GM21367 (cell line): ENCODE measurements around the gene ATP2B2.
"Not testable (repeated sequence)": the region's sequence is repeated elsewhere in the genome, so short reads cannot be mapped to it uniquely, and the experiment has no call there.

ENCODE experiments used
- ATAC-seq: cut with Tn5 transposase; IDR thresholded peaks from one replicate; pipeline ENCODE4 v1.9.1; 2021; ENCODE audit not compliant: unreplicated experiment

The ATP2B2 gene

DNA sequence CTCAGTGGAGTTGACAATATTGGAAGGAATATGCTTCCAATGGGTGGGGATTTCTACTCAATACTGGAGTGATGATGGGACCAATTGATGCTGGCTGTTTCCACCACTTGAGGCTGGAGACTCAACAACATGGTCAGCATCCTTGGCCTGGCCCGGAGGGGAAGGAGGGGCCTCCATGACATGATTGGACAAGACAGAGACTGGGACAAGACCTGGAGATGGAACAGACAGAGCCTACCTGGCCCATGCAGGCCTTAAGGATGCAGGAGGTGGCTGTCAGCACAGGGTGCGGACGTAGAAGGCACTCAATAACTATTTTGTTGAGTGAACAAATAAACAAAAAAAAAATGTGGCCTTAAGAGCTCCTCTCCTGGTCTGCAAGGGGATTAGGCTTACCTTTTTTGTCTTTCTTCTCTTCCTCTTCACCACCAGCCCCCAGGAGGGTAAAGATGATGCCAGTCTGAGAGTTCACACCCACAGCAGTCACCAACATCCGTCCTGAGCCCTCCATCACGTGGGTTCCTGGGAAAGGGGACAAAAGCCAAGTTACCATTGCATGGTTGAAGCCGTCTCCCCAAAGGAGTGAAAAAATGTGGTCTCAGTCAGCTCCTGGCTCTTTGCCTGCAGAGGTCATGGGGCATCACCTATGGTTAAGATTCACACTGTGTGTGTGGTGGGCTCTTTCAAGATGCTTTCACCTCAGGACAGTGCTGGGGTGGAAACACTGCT lies 117.3 kb downstream of the ATP2B2 start:
- ATAC-seq, result no peak

DNA sequence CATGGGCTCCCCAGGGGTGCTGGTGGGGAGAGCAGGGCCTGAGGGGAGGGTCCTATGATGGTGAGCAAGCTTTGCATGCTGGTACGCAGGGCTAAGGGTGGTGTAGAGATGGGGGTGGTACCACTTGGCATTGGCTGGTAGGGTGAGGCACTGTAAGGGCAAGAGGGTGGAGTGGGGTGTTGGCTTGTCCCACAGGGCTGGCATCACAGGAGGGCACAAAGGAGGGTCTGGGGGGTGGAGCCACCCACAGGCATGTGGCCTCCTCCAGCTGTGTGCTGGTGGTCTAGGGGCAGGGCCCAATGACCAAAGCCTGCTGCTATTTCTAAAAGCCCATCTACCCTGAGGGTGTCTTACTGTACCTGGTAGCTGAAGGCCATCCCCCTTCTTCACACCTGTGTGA lies 119.3 kb downstream of the ATP2B2 start:
- ATAC-seq, result no peak

DNA sequence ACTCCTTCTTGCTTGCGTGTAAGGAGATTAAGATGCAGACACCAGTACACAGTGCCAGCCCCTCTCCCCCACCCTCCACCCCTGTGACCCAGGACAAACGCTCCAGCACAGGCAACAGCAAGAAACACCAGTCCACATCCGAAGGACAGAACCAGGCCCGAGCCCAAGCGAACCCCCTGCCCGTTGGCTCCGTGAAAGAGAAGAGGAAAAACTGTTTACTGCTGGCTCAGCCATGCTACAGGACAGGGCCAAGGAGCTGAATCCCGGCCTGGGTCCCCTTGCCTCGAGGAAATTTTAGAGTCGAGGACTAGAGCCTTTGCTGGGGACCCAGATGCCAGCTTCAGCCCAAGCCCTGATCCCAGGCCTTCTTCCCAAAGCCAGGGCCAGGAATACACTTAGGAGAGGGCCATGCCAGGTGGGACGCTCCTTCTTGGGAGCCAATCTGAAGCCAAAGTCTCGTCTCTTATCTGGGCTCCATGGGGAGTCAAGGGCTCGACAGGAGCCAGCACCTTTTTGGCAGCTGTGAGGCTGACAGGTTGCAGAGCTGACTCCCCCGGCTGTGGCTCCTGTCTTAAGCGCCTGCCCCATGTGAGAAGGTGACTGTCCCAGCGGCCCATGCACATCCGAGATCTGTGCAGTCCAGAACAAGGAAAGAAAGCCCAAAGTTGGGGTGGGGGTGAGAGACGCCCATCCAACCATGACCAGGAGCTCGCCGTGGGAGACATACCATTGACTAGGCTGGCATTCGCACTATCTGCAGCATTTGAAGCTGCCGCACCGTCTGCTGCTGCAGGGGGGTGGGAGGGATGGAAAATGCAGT lies 120.6 kb downstream of the ATP2B2 start:
- ATAC-seq, result no peak

DNA sequence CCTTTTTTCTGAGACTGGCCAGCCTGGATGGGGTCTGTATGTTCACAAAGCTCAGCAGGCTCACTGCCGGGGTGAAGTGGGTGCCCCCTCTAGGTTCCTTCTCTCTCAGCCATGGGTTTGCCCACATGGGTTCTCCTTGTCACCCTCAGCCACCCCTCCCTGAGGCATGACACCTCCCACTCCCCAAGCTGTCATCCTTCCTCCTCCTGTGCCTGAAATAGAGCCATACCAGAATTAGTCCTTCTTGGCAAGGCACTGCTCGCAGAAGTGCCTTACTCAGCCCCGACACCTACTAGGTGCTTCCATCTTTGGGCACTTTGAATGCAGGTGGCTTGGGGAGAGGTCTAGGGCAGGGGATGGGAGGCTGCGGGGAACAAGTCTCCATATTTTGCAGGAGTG lies 121.5 kb downstream of the ATP2B2 start:
- no peak for ATAC-seq

DNA sequence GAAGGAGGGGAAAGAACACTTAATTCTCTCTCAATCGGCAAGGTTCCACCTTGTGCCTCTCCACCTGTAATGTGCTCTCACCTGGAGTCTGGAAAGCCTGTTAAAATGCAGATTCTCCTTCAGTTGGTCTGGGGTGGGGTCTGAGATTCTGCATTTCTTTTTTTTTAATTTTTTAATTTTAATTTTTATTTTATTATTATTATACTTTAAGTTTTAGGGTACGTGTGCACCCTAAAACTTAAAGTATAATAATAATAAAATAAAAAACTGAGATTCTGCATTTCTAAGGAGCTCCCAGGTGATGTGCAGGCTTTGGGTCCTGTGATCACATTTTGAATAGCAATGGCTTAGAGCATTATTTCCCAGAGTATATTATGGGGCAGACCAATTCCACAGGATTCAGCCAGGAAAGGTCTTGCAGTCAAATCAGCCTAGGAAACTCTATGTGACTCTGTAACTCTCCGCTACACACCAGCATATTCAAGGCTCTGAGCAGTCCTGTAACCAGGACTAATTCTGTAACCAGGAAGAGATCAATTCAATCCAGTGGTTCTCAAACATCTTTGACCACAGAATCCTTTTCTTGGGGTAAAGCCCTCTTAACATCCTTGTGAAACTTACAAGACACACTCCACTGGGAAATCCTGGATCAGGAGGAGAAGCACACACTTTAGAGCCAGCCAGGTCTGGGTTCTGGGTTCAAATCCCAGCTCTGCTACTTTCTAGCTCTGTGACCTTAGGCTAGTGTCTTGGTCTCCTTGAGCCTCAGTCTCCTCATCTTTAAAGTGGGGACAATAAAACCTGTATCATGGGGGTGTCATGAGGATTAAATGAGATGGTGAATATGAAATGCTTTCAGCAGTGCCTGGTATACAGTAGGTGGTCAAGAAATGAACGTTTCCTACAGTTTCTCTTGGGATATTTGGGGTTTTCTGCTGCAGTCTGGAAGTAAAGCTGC lies 122.2 kb downstream of the ATP2B2 start:
- ATAC-seq, result no peak

DNA sequence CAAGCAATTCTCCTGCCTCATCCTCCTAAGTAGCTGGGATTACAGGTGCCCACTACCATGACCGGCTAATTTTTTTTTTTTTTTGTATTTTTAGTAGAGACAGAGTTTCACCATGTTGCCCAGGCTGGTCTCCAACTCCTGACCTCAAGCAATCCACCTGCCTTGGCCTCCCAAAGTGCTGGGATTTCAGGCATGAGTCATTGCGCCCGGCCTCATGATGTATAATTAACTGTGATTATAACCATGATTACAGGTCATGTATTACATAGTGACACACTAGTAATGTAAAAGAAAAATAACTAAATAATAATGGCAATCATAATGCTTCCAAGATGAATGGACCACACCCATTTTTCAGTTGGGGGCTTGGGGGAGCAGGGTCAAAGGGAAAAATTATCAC lies 122.9 kb downstream of the ATP2B2 start:
- not testable (repeated sequence) for ATAC-seq

DNA sequence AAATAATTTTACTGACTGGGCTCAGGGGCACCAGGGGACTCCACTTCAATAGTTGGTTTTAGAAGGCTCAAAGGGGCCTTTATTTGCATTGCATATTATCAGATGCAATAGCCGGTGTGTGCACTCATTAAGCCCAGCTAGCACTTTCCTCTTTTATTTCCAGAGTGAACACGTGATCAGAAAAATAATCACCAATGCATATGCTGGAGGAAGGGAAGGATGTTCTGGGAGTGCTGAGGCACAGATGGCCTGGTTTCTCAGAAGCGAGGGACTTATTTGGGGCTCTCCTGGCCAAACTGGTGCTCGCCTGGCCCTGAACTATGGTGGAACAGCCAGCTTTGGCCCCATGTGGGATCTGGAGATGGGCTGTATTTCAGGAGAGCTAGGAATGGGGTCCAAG lies 124.0 kb downstream of the ATP2B2 start:
- ATAC-seq, result no peak

DNA sequence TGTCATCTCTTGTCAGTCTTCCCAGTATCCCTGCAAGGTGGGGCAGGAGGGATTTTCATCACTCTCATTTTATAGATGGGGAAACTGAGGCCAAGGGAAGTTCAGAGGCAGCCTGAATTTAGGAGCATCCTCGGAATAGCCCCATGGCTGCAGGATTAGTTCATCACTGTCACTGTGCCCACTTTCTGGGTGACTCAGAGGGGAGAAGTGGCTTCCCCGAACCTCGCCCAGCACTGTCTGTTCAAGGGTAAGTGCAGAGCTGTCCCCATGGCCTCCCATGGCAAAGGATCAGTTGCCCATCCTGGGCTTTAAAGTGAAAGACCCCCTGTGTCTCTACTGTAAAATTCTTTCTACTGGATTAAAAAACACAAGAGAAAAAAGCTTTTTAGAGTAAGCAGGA lies 124.5 kb downstream of the ATP2B2 start:
- no peak for ATAC-seq

DNA sequence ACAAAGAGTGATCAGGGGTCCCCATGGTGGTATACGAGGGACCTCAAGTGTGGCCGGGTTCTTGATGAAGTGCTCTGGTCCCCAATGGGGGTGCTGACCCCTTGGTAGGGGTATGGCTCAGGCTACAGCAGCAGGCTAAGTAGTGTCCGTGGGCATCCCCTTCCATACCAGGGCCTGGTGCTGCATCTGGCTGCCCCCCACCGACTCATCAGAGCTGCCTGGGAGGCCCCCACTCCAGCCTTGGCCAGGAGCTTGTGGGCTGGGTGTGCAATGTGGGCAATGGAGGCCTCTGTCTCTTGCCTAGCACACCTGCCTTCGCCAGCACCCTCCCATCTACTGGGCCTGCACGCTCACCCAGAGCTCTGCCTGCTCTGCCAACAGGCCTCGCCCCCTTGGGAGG lies 125.4 kb downstream of the ATP2B2 start:
- no peak for ATAC-seq

DNA sequence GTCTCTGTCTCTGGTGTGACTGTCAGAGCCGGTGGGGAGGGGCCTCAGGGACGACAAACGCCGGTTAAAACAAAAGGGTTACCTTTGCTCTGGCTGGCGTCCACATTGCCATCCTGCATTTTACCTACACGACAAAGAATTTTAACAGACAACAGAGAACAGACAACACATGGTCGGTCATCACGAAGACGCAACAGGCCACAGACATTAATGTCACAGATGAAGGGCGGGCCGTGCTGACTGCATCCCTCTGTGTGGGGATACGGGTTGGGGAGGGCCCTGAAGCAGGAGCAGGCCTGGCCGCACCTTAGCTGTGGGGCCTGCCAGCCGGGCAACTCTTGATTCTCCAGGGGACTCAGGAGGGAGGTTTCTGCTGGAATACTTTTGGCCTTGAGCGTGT lies 126.2 kb downstream of the ATP2B2 start:
- no peak for ATAC-seq

DNA sequence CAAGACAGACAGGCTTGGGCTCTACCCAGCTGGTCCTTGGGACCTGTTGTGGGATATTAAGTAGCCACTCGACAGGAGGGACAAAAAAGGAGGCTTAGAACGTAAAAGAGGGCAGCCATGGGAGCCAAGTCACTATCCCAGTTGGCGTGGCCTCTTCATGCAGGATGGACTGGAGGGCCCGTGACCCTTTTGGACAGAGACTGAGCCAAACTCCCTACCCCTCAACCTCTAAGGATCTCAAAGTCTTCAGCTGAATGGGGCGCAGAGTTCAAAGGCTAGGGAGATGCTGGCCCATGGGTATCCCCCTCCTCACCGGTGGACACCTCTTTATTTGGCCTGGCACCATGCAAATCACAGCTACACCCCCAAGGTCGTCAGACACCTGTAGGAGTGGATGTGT lies 126.6 kb downstream of the ATP2B2 start:
- ATAC-seq, result no peak

DNA sequence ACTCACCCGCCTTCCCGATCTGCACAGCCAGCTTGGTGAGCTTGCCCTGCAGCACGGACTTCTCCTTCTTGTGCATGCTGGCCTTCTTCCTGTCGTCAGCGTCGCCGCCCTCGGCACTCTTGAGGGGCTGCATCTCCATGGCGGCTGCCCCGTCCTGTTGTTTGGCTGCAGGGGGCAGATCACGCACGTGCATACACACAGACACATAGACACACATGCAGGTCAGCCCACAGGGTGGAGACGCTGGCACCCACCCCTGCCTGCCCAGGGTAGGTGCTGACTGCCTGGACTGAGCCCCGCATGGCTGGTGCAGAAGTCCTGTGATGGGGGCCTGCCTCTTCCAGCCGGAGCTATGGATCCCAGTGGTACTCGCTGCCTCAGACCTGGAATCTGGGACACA lies 127.1 kb downstream of the ATP2B2 start:
- no peak for ATAC-seq

DNA sequence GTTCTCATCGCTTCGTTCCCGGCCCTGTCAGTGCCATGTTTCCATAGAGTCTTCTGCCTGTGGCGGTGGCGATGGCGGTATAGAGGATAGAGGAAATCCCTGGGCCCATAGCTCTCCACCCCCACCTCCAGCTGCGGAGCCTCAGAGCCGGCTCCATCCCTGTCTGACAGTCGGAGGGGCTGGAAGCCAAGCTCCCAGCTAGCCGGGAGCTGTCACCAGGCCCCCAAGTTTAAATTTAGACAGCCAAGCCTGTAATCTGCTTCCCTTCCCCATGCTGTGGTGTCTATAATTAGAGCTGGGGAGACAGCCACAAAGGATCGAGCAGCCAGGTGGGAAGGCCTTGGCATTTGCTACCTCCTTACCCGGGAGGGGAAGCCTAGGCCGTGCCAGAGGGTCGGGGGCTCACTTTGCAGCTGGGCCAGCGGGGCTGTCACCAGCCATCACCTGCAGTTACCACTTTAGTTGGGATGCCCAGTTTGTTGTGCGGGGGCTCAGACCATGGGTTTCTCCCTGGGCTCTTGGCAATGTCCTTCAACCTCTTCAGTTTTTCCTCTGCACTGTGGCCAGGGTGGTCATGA lies 128.1 kb downstream of the ATP2B2 start:
- no peak for ATAC-seq

DNA sequence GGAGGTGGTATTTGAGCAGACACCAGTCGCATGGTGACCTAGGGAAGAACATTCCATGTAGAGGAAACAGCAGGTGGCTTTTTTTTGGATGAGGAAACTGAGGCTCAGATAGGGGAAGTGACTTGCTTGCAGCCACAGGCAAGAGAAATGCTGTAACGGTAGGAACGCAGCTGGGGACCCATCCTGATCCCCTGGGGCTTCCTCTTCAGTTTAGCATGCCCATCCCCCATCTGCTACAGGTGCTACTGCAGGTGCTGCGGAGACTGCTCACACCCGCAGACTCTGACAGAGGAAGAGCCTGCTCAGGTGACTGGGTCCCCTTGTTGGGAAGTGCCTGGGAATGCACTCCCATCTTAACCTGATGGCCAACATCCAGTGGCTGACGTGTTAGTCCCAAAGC lies 129.0 kb downstream of the ATP2B2 start:
- no peak for ATAC-seq

DNA sequence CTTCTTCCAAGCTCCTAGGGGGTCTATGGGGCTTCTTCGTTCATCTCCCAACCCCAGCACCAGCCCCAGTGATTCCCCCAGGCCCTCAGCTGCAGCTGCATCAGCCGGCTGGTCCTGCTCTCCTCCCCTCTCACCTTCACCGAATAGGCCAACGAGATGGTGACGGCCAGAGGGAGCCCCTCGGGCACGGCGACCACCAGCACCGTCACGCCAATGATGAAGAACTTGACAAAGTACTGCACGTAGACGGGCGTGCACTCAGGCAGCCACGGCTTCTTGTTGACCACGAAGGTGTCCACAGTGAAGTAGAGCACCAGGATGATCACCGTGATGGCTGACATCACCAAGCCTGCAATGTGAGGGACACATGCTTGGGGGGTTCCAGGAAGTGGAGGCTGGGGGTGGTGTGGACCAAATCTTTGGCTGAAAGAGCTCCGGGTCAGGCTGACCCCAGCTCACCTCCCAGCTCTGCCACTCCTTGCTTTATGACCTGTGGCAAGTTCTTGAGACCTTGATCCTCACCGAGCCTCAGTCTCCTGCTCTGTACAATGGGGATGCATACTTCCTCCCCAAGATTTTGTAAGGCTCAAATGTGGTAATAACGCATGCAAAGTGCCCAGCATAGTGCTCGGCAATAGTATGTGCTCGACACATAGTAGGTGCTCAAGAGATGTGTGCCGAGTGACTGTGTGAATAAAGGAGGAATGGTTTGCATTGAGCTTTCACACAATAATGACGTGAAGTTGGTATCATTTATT lies 129.9 kb downstream of the ATP2B2 start:
- ATAC-seq, result no peak

DNA sequence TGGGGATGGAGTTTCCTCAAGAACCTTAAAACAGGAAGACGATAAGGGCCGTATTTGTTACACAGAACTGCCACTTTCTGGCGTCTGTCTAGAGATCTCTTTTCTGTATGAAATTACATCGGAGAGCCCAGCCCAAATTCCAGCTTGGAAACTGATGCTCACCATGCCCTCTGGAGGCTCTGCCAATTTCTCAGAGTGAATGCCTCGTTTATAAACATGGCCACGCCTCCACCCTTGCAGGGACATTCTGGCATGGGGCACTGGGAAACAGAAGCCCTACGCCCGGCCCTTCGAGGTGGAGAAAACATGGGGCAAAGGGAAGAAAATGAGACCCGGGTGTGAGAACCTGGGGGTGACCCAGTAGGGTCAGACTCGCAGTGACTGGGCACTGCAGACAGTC lies 131.1 kb downstream of the ATP2B2 start:
- no peak for ATAC-seq

DNA sequence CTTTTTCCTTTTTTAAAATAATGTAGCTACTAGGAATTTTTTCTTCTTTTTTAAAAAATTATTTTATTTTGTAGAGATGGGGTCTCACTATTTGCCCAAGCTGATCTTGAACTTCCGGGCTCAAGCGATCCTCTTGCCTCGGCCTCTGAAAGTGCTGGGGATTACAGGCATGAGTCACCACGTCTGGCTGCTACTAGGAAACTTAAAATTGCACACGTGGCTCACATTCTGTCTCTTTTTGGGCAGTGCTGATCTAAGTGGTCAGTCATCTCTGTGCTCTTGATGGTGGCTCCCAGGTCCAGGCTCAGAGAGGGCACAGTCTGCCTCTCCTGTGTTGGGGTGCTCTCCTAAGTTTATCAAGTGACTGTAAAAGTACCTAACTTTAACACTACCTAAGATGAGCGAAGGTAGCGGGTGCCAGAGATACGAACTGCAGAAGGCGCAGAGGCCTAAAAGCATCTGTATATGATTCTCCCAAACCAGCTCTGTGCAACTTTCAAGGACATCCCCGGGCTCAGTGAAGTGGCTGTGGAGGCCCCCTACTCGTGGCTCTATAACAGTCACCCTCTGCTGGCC lies 131.6 kb downstream of the ATP2B2 start:
- no peak for ATAC-seq

DNA sequence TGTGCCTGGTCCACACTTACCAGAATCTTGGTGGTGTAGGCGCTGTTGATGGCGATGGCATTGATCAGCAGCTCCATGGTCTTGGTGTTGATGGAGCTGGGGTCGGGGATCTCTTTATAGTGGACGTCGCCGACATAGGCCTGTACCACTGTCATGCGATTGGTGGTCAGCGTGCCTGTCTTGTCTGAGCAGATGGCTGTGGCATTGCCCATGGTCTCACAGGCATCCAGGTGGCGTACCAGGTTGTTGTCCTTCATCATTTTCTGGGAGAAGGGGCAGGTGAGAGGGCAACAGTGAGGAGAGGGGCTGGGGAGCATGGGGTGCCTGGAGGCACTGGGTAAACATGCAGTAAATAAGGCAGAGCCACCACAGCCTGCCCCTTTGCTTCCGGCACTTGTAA lies 133.6 kb downstream of the ATP2B2 start:
- no peak for ATAC-seq

DNA sequence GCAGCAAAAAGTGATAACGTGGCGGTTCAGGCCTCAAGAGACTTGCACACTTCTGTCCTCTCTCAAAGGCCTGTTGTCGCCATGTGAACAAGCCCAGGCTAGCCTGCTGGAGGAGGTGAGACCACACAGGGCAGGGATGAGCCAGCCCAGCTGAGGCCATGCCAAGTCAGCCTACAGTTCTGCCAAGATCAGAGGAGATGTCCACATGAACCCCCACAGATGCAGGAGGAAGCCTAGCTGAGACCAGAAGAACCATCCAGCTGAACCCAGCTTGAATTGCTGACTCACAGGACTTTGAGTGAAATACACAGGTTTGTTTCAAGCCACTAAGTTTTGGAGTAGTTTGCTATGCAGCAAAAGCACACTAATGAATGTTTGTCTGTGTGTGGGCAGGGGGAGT lies 134.2 kb downstream of the ATP2B2 start:
- no peak for ATAC-seq

DNA sequence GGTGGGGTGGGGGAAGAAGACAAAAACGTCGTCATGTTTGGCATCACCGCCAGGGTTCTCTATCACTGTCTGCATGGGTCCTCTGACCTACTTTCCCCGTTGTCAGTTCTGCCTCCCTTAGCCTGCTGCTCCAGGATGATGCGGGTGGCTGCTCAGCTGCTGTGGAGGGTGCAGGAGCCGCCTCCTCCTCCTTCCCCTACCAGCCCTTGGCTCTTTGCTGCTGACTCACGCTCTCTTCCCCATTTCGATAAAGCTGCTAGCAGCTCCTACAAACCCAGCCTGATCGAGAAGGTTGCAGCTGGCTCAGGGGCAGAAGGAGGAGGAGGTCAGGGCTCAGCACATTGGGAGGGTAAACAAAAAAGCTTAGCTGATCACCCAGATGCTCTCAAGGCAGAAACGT lies 135.0 kb downstream of the ATP2B2 start:
- ATAC-seq, result no peak
